ENCODE results near the gene CP. TPM values are rescaled to one million over a fixed set of nuclear protein-coding genes. Genes with fewer than 3 reads are reported as not detected.

The CP gene
- polyA plus RNA-seq, 3 donors, result 0.04 TPM; not detected in 2

DNA sequence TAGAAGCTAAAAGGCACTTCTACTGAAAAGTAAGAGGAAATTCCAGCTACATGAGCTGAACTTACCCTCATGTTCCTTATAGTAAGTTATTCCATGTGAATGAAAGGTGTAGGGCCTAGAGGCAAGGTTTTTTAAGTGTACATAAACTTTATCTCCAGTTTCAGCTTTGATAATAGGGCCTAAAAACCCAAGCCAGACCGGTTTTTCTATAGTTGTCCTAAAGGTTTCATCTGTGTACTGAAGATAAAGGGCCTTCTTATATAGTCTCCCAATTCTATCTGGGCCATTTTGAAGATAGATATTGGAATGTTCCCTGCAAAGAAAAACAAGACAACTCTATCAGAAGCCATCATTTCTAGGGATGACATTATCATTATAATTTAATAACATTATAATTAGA, 9.2 kb downstream of the CP start:
- WGBS (ENCODE audit: insufficient coverage), result no CpG with 5 or more reads among the region's 1 CpG
- H3K36me3 Mint-ChIP-seq, result no peaks in the 10 kb centered on the region
- H3K4me1 Mint-ChIP-seq, result no peaks in the 10 kb centered on the region

DNA sequence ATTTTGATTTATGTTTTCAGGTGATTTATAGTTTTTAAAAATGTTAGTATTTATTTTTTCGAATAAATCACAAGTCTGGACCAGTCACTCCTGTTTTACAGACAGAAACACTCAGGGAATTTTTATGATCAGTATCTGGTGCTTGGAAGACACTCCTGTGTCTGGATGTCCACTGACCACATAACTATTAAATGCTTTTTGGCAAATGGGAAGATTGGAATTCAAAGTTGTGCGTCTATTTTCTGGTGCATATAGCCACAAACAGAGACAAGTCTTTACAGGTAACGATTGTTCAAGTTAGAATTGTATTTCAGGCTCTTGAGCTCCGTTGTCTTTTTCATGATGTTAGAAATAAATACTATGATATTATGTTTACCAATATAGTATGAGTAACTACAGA, 12.2 kb downstream of the CP start:
- Histone ChIP-seq H3K9ac (ENCODE audit: insufficient read depth, low read length, poor library complexity, severe bottlenecking) (no peak overlapping the region), H3K4me2 (replicated peaks; ENCODE audit: extremely low read depth, low read length, poor library complexity, severe bottlenecking) (no peak overlapping the region), H3K4me1 (ENCODE audit: control insufficient read depth in 1 of 2, insufficient read depth in 2 of 2, low read length in 2 of 2) (no peaks in the 10 kb centered on the region), H3K9me3 (replicated peaks in 1 of 2; ENCODE audit: control insufficient read depth in 1 of 2, insufficient read depth in 1 of 2, low read length in 2 of 2) (no peaks in the 10 kb centered on the region), H3K79me2 (ENCODE audit: insufficient read depth, low read length) (no peaks in the 10 kb centered on the region), H3K36me3 (replicated peaks in 1 of 2; ENCODE audit: control insufficient read depth in 1 of 2, insufficient read depth in 2 of 2, low read length in 2 of 2) (no peaks in the 10 kb centered on the region), H3K27ac (ENCODE audit: low read depth in 1 of 2, low read length in 2 of 2) (no peak overlapping the region), H4K20me1 (ENCODE audit: insufficient read depth, low read length) (no peaks in the 10 kb centered on the region), H2AFZ (ENCODE audit: insufficient read depth, low read depth, low read length, poor library complexity, severe bottlenecking) (no peak overlapping the region), H3K4me3 (replicated peaks in 1 of 3; ENCODE audit: low read depth in 2 of 3, low read length in 3 of 3) (no peak overlapping the region), H3K27me3 (ENCODE audit: control insufficient read depth in 2 of 2, insufficient read depth in 2 of 2, low read length in 2 of 2) (no peaks in the 10 kb centered on the region)
- no peak overlapping the region for H3K27ac Mint-ChIP-seq
- WGBS (ENCODE audit: insufficient coverage), result 100% methylated on average over 1 of the region's 4 CpGs
- intact Hi-C loops (cut with micrococcal nuclease), result no loop called here
- no peaks in the 10 kb centered on the region for H3K36me3 Mint-ChIP-seq
- peaks cover 0 to 2% (median 0%) of the 10 kb centered on the region in 7 donors for H3K9me3 Mint-ChIP-seq
- no peak for DNase-seq
- H3K4me1 Mint-ChIP-seq, result no peaks in the 10 kb centered on the region
- no peak overlapping the region for H3K4me3 Mint-ChIP-seq
- TF ChIP-seq, protein P1, sequence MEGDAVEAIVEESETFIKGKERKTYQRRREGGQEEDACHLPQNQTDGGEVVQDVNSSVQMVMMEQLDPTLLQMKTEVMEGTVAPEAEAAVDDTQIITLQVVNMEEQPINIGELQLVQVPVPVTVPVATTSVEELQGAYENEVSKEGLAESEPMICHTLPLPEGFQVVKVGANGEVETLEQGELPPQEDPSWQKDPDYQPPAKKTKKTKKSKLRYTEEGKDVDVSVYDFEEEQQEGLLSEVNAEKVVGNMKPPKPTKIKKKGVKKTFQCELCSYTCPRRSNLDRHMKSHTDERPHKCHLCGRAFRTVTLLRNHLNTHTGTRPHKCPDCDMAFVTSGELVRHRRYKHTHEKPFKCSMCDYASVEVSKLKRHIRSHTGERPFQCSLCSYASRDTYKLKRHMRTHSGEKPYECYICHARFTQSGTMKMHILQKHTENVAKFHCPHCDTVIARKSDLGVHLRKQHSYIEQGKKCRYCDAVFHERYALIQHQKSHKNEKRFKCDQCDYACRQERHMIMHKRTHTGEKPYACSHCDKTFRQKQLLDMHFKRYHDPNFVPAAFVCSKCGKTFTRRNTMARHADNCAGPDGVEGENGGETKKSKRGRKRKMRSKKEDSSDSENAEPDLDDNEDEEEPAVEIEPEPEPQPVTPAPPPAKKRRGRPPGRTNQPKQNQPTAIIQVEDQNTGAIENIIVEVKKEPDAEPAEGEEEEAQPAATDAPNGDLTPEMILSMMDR (IDR thresholded peaks at IDR 0.05), result no peak
- H3K27me3 Mint-ChIP-seq (ENCODE audit: low read depth in 3 of 3), result peaks cover 1 to 2% (median 2%) of the 10 kb centered on the region in 3 donors

More for the DNA sequence above, 9.2 kb downstream of the CP start:
- Mint-ChIP-seq H3K9me3 (peaks cover 0 to 2% (median 0%) of the 10 kb centered on the region in 7 donors), H3K27ac (no peak overlapping the region), H3K27me3 (ENCODE audit: low read depth in 3 of 3) (peaks cover 1 to 4% (median 2%) of the 10 kb centered on the region in 3 donors), H3K4me3 (no peak overlapping the region)
- Histone ChIP-seq H3K79me2 (ENCODE audit: insufficient read depth, low read length) (no peaks in the 10 kb centered on the region), H3K4me2 (replicated peaks; ENCODE audit: extremely low read depth, low read length, poor library complexity, severe bottlenecking) (no peak overlapping the region), H3K9ac (ENCODE audit: insufficient read depth, low read length, poor library complexity, severe bottlenecking) (no peak overlapping the region), H3K27ac (ENCODE audit: low read depth in 1 of 2, low read length in 2 of 2) (no peak overlapping the region), H2AFZ (ENCODE audit: insufficient read depth, low read depth, low read length, poor library complexity, severe bottlenecking) (no peak overlapping the region), H3K9me3 (replicated peaks in 1 of 2; ENCODE audit: control insufficient read depth in 1 of 2, insufficient read depth in 1 of 2, low read length in 2 of 2) (no peaks in the 10 kb centered on the region), H3K27me3 (ENCODE audit: control insufficient read depth in 2 of 2, insufficient read depth in 2 of 2, low read length in 2 of 2) (no peaks in the 10 kb centered on the region), H4K20me1 (ENCODE audit: insufficient read depth, low read length) (no peaks in the 10 kb centered on the region), H3K4me1 (ENCODE audit: control insufficient read depth in 1 of 2, insufficient read depth in 2 of 2, low read length in 2 of 2) (no peaks in the 10 kb centered on the region), H3K36me3 (replicated peaks in 1 of 2; ENCODE audit: control insufficient read depth in 1 of 2, insufficient read depth in 2 of 2, low read length in 2 of 2) (no peaks in the 10 kb centered on the region), H3K4me3 (replicated peaks in 1 of 3; ENCODE audit: low read depth in 2 of 3, low read length in 3 of 3) (no peak overlapping the region)
- DNase-seq, result no peak
- TF ChIP-seq, protein P1 (IDR thresholded peaks at IDR 0.05), result no peak
- intact Hi-C loops (cut with micrococcal nuclease), result no loop called here

All from CD14-positive monocyte (primary cell).